ENCODE results near the gene POLDIP3.

The POLDIP3 gene

GRCh38 chr22:42603427-42603826 lies 11.3 kb downstream of the POLDIP3 start:
- Histone ChIP-seq H3K27ac (ENCODE audit: low read depth, low read length) (no peak overlapping the region), H3K4me1 (ENCODE audit: control insufficient read depth, insufficient read depth, low read length, unreplicated experiment) (peaks cover 5% of the 10 kb centered on the region), H3K4me3 (ENCODE audit: low read depth, low read length) (no peak overlapping the region), H3K79me2 (ENCODE audit: control insufficient read depth, insufficient read depth, low read length, unreplicated experiment) (peaks cover 46% of the 10 kb centered on the region), H3K27me3 (ENCODE audit: insufficient read depth, low read length) (no peaks in the 10 kb centered on the region), H2AFZ (ENCODE audit: low read length, unreplicated experiment) (no peak overlapping the region), H3K36me3 (ENCODE audit: insufficient read depth, low read length) (0 out of 2 replicates have a peak, but pooled peaks cover 2% of the 10 kb centered on the region)

GRCh38 chr22:42602470-42602869 lies 12.2 kb downstream of the POLDIP3 start:
- no peak overlapping the region for H3K4me3 ChIP-seq (ENCODE audit: low read depth, low read length)
- no peak overlapping the region for H3K27ac ChIP-seq (ENCODE audit: low read depth, low read length)
- H3K27me3 ChIP-seq (ENCODE audit: insufficient read depth, low read length) = no peaks in the 10 kb centered on the region
- peaks cover 43% of the 10 kb centered on the region for H3K79me2 ChIP-seq (ENCODE audit: control insufficient read depth, insufficient read depth, low read length, unreplicated experiment)
- H3K4me1 ChIP-seq (ENCODE audit: control insufficient read depth, insufficient read depth, low read length, unreplicated experiment) = peaks cover 5% of the 10 kb centered on the region
- H3K36me3 ChIP-seq (ENCODE audit: insufficient read depth, low read length) = 0 out of 2 replicates have a peak, but pooled peaks cover 2% of the 10 kb centered on the region
- no peak overlapping the region for H2AFZ ChIP-seq (ENCODE audit: low read length, unreplicated experiment)

DNA sequence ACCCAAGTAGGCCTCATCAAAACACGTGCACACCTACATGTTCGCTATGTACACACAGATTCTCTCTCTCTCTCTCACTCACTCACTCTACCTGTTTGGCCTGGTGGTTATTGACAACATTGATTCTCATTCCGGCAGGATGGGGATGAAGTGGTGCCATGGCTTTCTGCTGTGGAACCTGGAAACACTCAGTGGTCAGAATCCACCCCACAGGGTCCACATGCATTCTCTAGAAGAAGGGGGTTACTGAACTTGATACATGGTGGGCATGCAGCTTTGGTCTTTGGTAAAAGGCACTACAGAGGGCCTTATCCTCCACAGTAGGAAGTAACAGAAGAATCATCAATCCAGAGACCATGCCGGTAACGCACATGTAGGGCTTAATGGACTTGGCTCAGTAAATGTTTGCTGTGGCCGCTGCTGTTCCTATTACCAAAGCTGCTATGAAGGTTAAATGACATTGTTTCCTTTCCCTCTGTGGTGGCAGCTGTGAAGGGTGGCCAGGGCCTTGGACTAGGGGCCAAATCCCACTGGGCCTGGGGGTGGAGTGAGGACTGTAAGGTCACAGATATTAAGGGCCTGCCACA lies 12.7 kb downstream of the POLDIP3 start:
- Histone ChIP-seq H3K4me1 (ENCODE audit: control insufficient read depth, insufficient read depth, low read length, unreplicated experiment) (peaks cover 5% of the 10 kb centered on the region), H3K4me3 (ENCODE audit: low read depth, low read length) (no peak overlapping the region), H2AFZ (ENCODE audit: low read length, unreplicated experiment) (no peak overlapping the region), H3K36me3 (ENCODE audit: insufficient read depth, low read length) (0 out of 2 replicates have a peak, but pooled peaks cover 2% of the 10 kb centered on the region), H3K27ac (ENCODE audit: low read depth, low read length) (no peak overlapping the region), H3K27me3 (ENCODE audit: insufficient read depth, low read length) (no peaks in the 10 kb centered on the region), H3K79me2 (ENCODE audit: control insufficient read depth, insufficient read depth, low read length, unreplicated experiment) (peaks cover 43% of the 10 kb centered on the region)

- Histone ChIP-seq H2AFZ (ENCODE audit: low read length, unreplicated experiment) (no peak overlapping the region), H3K27ac (ENCODE audit: low read depth, low read length) (no peak overlapping the region), H3K27me3 (ENCODE audit: insufficient read depth, low read length) (no peaks in the 10 kb centered on the region), H3K4me1 (ENCODE audit: control insufficient read depth, insufficient read depth, low read length, unreplicated experiment) (no peaks in the 10 kb centered on the region), H3K4me3 (ENCODE audit: low read depth, low read length) (no peak overlapping the region), H3K79me2 (ENCODE audit: control insufficient read depth, insufficient read depth, low read length, unreplicated experiment) (peaks cover 3% of the 10 kb centered on the region), H3K36me3 (ENCODE audit: insufficient read depth, low read length) (peaks cover 7% of the 10 kb centered on the region; the same call in 1 of the 2 replicates)
Measured at GRCh38 chr22:42596863-42597530, 17.7 kb downstream of the POLDIP3 start.

- Histone ChIP-seq H2AFZ (ENCODE audit: low read length, unreplicated experiment) (no peak overlapping the region), H3K4me1 (ENCODE audit: control insufficient read depth, insufficient read depth, low read length, unreplicated experiment) (no peaks in the 10 kb centered on the region), H3K79me2 (ENCODE audit: control insufficient read depth, insufficient read depth, low read length, unreplicated experiment) (peaks cover 3% of the 10 kb centered on the region), H3K4me3 (ENCODE audit: low read depth, low read length) (no peak overlapping the region), H3K27me3 (ENCODE audit: insufficient read depth, low read length) (no peaks in the 10 kb centered on the region), H3K36me3 (ENCODE audit: insufficient read depth, low read length) (peaks cover 4% of the 10 kb centered on the region; the same call in 1 of the 2 replicates), H3K27ac (ENCODE audit: low read depth, low read length) (no peak overlapping the region)
Measured at GRCh38 chr22:42596336-42596735, 18.3 kb downstream of the POLDIP3 start.

- peaks cover 3% of the 10 kb centered on the region for H3K79me2 ChIP-seq (ENCODE audit: control insufficient read depth, insufficient read depth, low read length, unreplicated experiment)
Measured at GRCh38 chr22:42595434-42595833, 19.2 kb downstream of the POLDIP3 start.

GRCh38 chr22:42591987-42592386 lies 22.7 kb downstream of the POLDIP3 start:
- Histone ChIP-seq H3K27ac (ENCODE audit: low read depth, low read length) (no peak overlapping the region), H3K79me2 (ENCODE audit: control insufficient read depth, insufficient read depth, low read length, unreplicated experiment) (no peaks in the 10 kb centered on the region), H2AFZ (ENCODE audit: low read length, unreplicated experiment) (no peak overlapping the region), H3K36me3 (ENCODE audit: insufficient read depth, low read length) (peaks cover 4% of the 10 kb centered on the region; the same call in 1 of the 2 replicates), H3K27me3 (ENCODE audit: insufficient read depth, low read length) (no peaks in the 10 kb centered on the region), H3K4me1 (ENCODE audit: control insufficient read depth, insufficient read depth, low read length, unreplicated experiment) (no peaks in the 10 kb centered on the region), H3K4me3 (ENCODE audit: low read depth, low read length) (no peak overlapping the region)

More at GRCh38 chr22:42595434-42595833, 19.2 kb downstream of the POLDIP3 start:
- H3K27me3 ChIP-seq (ENCODE audit: insufficient read depth, low read length) = no peaks in the 10 kb centered on the region
- no peak overlapping the region for H2AFZ ChIP-seq (ENCODE audit: low read length, unreplicated experiment)
- H3K27ac ChIP-seq (ENCODE audit: low read depth, low read length) = no peak overlapping the region
- H3K36me3 ChIP-seq (ENCODE audit: insufficient read depth, low read length) = peaks cover 4% of the 10 kb centered on the region; the same call in 1 of the 2 replicates
- H3K4me3 ChIP-seq (ENCODE audit: low read depth, low read length) = no peak overlapping the region
- H3K4me1 ChIP-seq (ENCODE audit: control insufficient read depth, insufficient read depth, low read length, unreplicated experiment) = no peaks in the 10 kb centered on the region

GRCh38 chr22:42587588-42588175 lies 27.0 kb downstream of the POLDIP3 start:
- peaks cover 4% of the 10 kb centered on the region; the same call in 1 of the 2 replicates for H3K36me3 ChIP-seq (ENCODE audit: insufficient read depth, low read length)
- H2AFZ ChIP-seq (ENCODE audit: low read length, unreplicated experiment) = no peak overlapping the region
- no peak overlapping the region for H3K4me3 ChIP-seq (ENCODE audit: low read depth, low read length)
- H3K4me1 ChIP-seq (ENCODE audit: control insufficient read depth, insufficient read depth, low read length, unreplicated experiment) = no peaks in the 10 kb centered on the region
- no peaks in the 10 kb centered on the region for H3K27me3 ChIP-seq (ENCODE audit: insufficient read depth, low read length)
- no peak overlapping the region for H3K27ac ChIP-seq (ENCODE audit: low read depth, low read length)
- H3K79me2 ChIP-seq (ENCODE audit: control insufficient read depth, insufficient read depth, low read length, unreplicated experiment) = no peaks in the 10 kb centered on the region

- Histone ChIP-seq H3K79me2 (ENCODE audit: control insufficient read depth, insufficient read depth, low read length, unreplicated experiment) (peaks cover 6% of the 10 kb centered on the region), H2AFZ (ENCODE audit: low read length, unreplicated experiment) (no peak overlapping the region), H3K4me3 (ENCODE audit: low read depth, low read length) (no peak overlapping the region), H3K36me3 (ENCODE audit: insufficient read depth, low read length) (no peaks in the 10 kb centered on the region), H3K27ac (ENCODE audit: low read depth, low read length) (no peak overlapping the region), H3K4me1 (ENCODE audit: control insufficient read depth, insufficient read depth, low read length, unreplicated experiment) (no peaks in the 10 kb centered on the region), H3K27me3 (ENCODE audit: insufficient read depth, low read length) (no peaks in the 10 kb centered on the region)
Measured at GRCh38 chr22:42586381-42586780, 28.3 kb downstream of the POLDIP3 start.

DNA sequence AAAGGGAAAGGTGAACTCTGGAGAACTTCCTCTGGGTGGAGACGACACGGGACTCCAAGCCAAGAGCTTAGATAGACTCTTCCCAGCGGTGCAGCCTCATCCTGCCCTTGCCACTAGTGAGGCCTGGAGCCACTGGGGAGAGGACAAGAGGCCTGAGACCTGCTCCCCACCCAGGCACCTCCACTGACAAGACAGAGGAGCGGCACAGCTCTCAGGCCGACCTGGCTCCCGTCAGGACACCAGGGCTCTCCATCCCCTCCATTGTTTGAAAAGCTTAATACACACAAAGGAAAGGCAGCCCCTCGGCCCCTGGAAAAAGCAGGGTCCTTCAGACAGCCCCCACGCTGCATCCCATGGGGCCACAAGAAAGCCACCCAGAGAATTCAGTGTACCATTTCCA lies 29.6 kb downstream of the POLDIP3 start:
- H3K4me3 ChIP-seq (ENCODE audit: low read depth, low read length) = no peak overlapping the region
- H3K4me1 ChIP-seq (ENCODE audit: control insufficient read depth, insufficient read depth, low read length, unreplicated experiment) = no peaks in the 10 kb centered on the region
- no peak overlapping the region for H2AFZ ChIP-seq (ENCODE audit: low read length, unreplicated experiment)
- H3K79me2 ChIP-seq (ENCODE audit: control insufficient read depth, insufficient read depth, low read length, unreplicated experiment) = peaks cover 10% of the 10 kb centered on the region
- no peaks in the 10 kb centered on the region for H3K27me3 ChIP-seq (ENCODE audit: insufficient read depth, low read length)
- no peak overlapping the region for H3K27ac ChIP-seq (ENCODE audit: low read depth, low read length)
- H3K36me3 ChIP-seq (ENCODE audit: insufficient read depth, low read length) = no peaks in the 10 kb centered on the region
